ENCODE results near the gene HOMER2. TPM values are rescaled to one million over a fixed set of nuclear protein-coding genes. Genes with fewer than 3 reads are reported as not detected.

HOMER2 gene
- total and polyA plus RNA-seq, 2 of the 4 experiments (the other 2 are of a cell fraction), result 0.54 to 0.79 TPM

GRCh38 chr15:82933576-82933975 lies 18.9 kb downstream of the HOMER2 start:
- no peak overlapping the region for H3K27ac ChIP-seq (ENCODE audit: insufficient read depth, low read length)
- H2BK15ac ChIP-seq (ENCODE audit: low read depth, low read length), result no peak overlapping the region
- no peak overlapping the region for H3K56ac ChIP-seq (ENCODE audit: extremely low read depth, insufficient read depth, low read length)
- WGBS, 2 experiments (ENCODE audit: extremely low coverage in 2 of 2, insufficient read length in 1 of 2), result no CpG with 5 or more reads among the region's 6 CpGs
- no peak overlapping the region for H2AK9ac ChIP-seq (replicated peaks; ENCODE audit: low read depth, low read length, poor library complexity)
- ATAC-seq (ENCODE audit: low read depth) (no peak), DNase-seq (no peak)
- no peak overlapping the region for H3K4ac ChIP-seq (ENCODE audit: low read depth, low read length)
- H2BK5ac ChIP-seq (ENCODE audit: low read depth, low read length, poor library complexity, severe bottlenecking), result no peak overlapping the region
- peaks cover 5% of the 10 kb centered on the region; the same call in 1 of the 2 replicates for H3K27me3 ChIP-seq (ENCODE audit: control insufficient read depth, insufficient read depth, low read length)
- no peak overlapping the region for H2AFZ ChIP-seq (replicated peaks; ENCODE audit: low read length, poor library complexity)
- CTCF ChIA-PET, result no interaction called here
- no TSS peak for BruUV-seq (replicated peaks)
- H3K4me2 ChIP-seq (ENCODE audit: low read depth, low read length), result no peak overlapping the region
- no peaks in the 10 kb centered on the region for H3K36me3 ChIP-seq (ENCODE audit: control insufficient read depth, insufficient read depth, low read length)
- dilution Hi-C loops (cut with HindIII; ENCODE audit: low sequenced_read_pairs, unreplicated experiment) (no loop called here), in situ Hi-C loops (cut with MboI; ENCODE audit: low sequenced_read_pairs) (no loop called here), intact Hi-C loops (cut with micrococcal nuclease) (no loop called here)
- H3K9ac ChIP-seq (ENCODE audit: low read depth, low read length), result no peak overlapping the region
- no peaks in the 10 kb centered on the region for H3K79me1 ChIP-seq (ENCODE audit: low read depth in 1 of 2, low read length in 2 of 2)
- no peak overlapping the region for H2AK5ac ChIP-seq (ENCODE audit: low read depth, low read length)
- no peak overlapping the region for H3K14ac ChIP-seq (replicated peaks; ENCODE audit: low read depth, low read length)
- no peak overlapping the region for H3K4me3 ChIP-seq (ENCODE audit: insufficient read depth, low read depth, low read length)
- H4K5ac ChIP-seq (ENCODE audit: low read depth, low read length), result no peak overlapping the region
- no peaks in the 10 kb centered on the region for H3K9me3 ChIP-seq (ENCODE audit: control insufficient read depth, insufficient read depth, low read length)
- TF ChIP-seq CTCF (conservative IDR thresholded peaks at IDR 0.05; ENCODE audit: low read depth, low read length), result no peak
- POLR2A ChIA-PET (ENCODE audit: unreplicated experiment), result no interaction called here
- H4K8ac ChIP-seq (ENCODE audit: low read depth in 2 of 2, low read length in 2 of 2), result no peak overlapping the region
- no peaks in the 10 kb centered on the region for H3K4me1 ChIP-seq (ENCODE audit: control insufficient read depth, insufficient read depth, low read length)
- no peak overlapping the region for H3K23ac ChIP-seq (ENCODE audit: low read depth, low read length)
- H2BK120ac ChIP-seq (ENCODE audit: low read depth, low read length), result no peak overlapping the region
- no peaks in the 10 kb centered on the region for H4K20me1 ChIP-seq (ENCODE audit: insufficient read depth, low read length)
- no peak overlapping the region for H4K91ac ChIP-seq (ENCODE audit: insufficient read depth, low read depth, low read length)
- H3K18ac ChIP-seq (ENCODE audit: low read depth, low read length), result no peak overlapping the region
- H2BK20ac ChIP-seq (ENCODE audit: low read depth, low read length), result no peak overlapping the region
- H3K9me1 ChIP-seq (ENCODE audit: insufficient read depth, low read length), result no peaks in the 10 kb centered on the region
